Right cardiac atrium (tissue), 5 donors: ENCODE results near the gene AMFR. TPM values are rescaled to one million over a fixed set of nuclear protein-coding genes. Genes with fewer than 3 reads are reported as not detected.
"Not testable (repeated sequence)": the region's sequence is repeated elsewhere in the genome, so short reads cannot be mapped to it uniquely, and the experiment has no call there.

Experiments used
- ATAC-seq, 2 donors: fragments of 200-7000 bp; cut with Tn5 transposase; one replicate each; pipeline versions ENCODE4 v1.8.0 to v1.9.1; 2020; ENCODE audit warnings: moderate library complexity in 2 of 2, mild to moderate bottlenecking in 1 of 2
- DNase-seq, 3 donors: peaks; one replicate each; pipeline ENCODE4 v3.0.0-alpha.2; 2020
- H3K27ac ChIP-seq: one replicate; pipeline ENCODE4 v1.5.1; 2013; ENCODE audit warnings: mild to moderate bottlenecking, low read length, control low read depth, moderate library complexity
- H3K27me3 ChIP-seq: one replicate; pipeline ENCODE4 v1.6.1; 2013; ENCODE audit not compliant: control insufficient read depth, insufficient read depth
- H3K4me1 ChIP-seq: one replicate; pipeline ENCODE4 v1.6.1; 2013; ENCODE audit warnings: low read length; ENCODE audit not compliant: control insufficient read depth, insufficient read depth
- H3K4me3 ChIP-seq: one replicate; pipeline ENCODE4 v1.5.1; 2013; ENCODE audit warnings: low read length, control low read depth
- H3K9me3 ChIP-seq: one replicate; pipeline ENCODE4 v1.6.1; 2013; ENCODE audit warnings: low read length; ENCODE audit not compliant: control insufficient read depth
- WGBS: extraction: QIAGEN DNeasy Blood & Tissue Kit; methylation state at CpG from one replicate; pipeline ENCODE4 v1.1.7; 2013; 5-methylcytosine and 5-hydroxymethylcytosine counted together
- intact Hi-C, 4 donors: fragments of 100-400 bp; cut with DNase I; formaldehyde crosslinking; loops; one replicate each; pipeline versions ENCODE4 v1.11.0 to v1.14.0; 2022 to 2023
- polyA plus RNA-seq: library from polyadenylated mRNA; stranded (reverse); fragments of 200-250 nt; gene quantifications from one replicate; pipeline ENCODE4 v1.2.3, GENCODE V29; 2013
- total RNA-seq, 4 donors: library from RNA; stranded (reverse); fragmentation: NEBNext Ultra II Directional; extraction: Animal tissue kit (Norgen Biotek cat#: 25700); gene quantifications; one replicate each; pipeline ENCODE4 v1.2.1, GENCODE V29; 2021
- donor health status: healthy with polysubstance abuse.
- donor health status: DM: no; HTN: yes; CAD: no.
- donor health status: DM: no; HTN: no; CAD: no.
- donor health status: DM: no; HTN: yes; CAD: no; lungs with severe emphysema.
- donor health status: DM: yes; HTN: yes; CAD: no.

The AMFR gene
- total and polyA plus RNA-seq, 5 donors, result 52.3 to 103 (median 89.5) TPM

DNA sequence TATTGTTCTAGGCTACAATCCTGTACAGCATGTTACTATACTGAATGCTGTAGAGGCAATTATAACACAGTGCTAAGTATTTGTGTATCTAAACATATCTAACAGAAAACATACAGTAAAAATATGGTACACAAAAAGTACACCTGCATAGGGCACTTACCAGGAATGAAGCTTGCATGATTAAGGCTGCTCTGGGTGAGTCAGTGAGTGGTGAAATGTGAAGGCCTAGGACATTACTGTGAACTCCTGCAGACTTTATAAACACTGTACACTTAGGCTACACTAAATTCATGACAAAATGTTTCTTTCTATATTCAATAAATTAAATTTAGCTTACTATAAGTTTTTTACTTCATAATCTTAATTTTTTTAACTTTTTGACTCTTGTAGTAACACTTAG, 37.1 kb downstream of the AMFR start:
- Histone ChIP-seq H3K27ac (no peak overlapping the region), H3K4me1 (no peaks in the 10 kb centered on the region), H3K27me3 (no peaks in the 10 kb centered on the region), H3K4me3 (no peak overlapping the region), H3K9me3 (no peaks in the 10 kb centered on the region)
- DNase-seq (no peak), ATAC-seq (no peak)
- intact Hi-C loops, result no loop called here

GRCh38 chr16:56387396-56387795, 37.9 kb downstream of the AMFR start:
- WGBS, result 91% methylated on average over 3 of the region's 3 CpGs

DNA sequence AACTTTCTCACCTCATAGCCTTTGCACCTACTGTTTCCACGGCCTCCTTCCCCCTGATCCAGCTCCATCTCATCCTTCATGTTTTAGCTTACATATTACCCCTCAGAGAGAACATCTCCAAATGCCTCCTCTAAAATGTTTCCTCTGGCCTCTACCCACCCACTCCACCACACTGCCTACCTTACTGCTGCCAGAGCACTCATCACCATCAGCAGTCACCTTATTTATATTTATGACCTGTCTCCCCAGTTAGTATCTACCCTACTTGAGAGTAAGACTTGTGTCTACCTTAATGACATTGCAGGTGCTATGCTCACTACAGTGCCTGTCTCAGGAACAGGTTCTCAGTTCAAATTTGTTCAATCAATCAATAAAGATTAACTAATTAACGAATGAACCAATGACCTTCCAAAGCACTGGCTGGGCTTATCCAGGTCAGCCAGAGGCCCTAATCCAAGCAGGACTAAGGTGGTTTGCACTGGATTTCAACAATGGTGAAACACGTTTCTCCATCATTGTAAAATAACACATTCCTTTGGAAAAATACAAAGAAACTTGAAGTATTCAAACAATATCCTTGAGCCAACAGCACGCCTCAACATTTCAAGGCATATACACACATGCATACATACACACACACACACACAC, 41.1 kb downstream of the AMFR start:
- intact Hi-C loops, result no loop called here
- whole genome bisulfite sequencing, result 93% methylated on average over 4 of the region's 4 CpGs
- ATAC-seq, result no peak
- Histone ChIP-seq H3K27ac (no peak overlapping the region), H3K4me1 (no peaks in the 10 kb centered on the region), H3K27me3 (no peaks in the 10 kb centered on the region), H3K9me3 (no peaks in the 10 kb centered on the region), H3K4me3 (no peak overlapping the region)
- DNase-seq, result no peak

More at GRCh38 chr16:56387396-56387795, 37.9 kb downstream of the AMFR start:
- Histone ChIP-seq H3K9me3 (no peaks in the 10 kb centered on the region), H3K4me3 (no peak overlapping the region), H3K27me3 (no peaks in the 10 kb centered on the region), H3K27ac (no peak overlapping the region), H3K4me1 (no peaks in the 10 kb centered on the region)
- intact Hi-C loops, result no loop called here
- ATAC-seq, result no peak
- no peak for DNase-seq

DNA sequence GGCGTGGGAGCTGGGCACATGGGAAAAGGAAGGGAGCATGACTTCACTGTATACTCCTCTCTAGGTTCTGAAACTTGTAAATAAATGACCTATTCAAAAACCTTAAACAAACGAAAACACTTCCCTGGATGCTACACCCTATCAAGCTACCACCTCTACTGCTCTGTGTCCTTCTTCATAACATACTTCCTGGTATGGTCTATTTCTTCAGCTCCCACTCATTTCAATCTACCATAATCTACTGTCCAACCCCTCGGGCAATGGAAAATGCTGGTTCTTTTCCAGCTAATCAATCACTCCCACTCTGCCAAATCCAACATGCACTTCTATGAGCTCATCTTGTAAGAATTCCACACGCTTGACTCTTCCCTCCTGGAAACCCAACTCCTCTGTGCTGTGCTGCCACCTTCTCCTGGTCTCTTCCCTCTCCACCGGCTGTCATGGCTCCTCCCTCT, 42.4 kb downstream of the AMFR start:
- intact Hi-C loops, result no loop called here
- no peak overlapping the region for H3K4me3 ChIP-seq
- no peaks in the 10 kb centered on the region for H3K9me3 ChIP-seq
- H3K27me3 ChIP-seq, result no peaks in the 10 kb centered on the region
- H3K27ac ChIP-seq, result no peak overlapping the region
- H3K4me1 ChIP-seq, result no peaks in the 10 kb centered on the region
- whole genome bisulfite sequencing, result 72% methylated on average over 5 of the region's 5 CpGs
- DNase-seq, result no peak
- ATAC-seq, result no peak

DNA sequence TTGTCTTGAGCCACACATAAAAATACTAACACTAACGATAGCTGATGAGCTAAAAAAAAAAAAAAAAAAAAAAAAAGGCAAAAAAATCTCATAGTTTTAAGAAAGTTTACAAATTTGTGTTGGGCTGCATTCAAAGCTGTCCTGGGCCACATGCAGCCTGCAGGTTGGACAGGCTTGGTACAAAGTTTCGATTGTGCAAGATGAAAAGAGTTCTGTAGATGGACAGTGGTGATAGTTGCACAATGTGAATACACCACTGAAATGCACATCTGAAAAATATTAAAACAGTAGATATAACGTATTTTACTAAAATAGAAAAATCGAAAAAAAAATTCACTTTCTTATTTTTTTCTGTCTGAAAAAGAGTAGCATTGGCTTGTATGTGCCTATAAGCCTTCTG, 42.9 kb downstream of the AMFR start:
- intact Hi-C loops, result no loop called here
- WGBS, result 98% methylated on average over 4 of the region's 4 CpGs
- no peak overlapping the region for H3K4me3 ChIP-seq

DNA sequence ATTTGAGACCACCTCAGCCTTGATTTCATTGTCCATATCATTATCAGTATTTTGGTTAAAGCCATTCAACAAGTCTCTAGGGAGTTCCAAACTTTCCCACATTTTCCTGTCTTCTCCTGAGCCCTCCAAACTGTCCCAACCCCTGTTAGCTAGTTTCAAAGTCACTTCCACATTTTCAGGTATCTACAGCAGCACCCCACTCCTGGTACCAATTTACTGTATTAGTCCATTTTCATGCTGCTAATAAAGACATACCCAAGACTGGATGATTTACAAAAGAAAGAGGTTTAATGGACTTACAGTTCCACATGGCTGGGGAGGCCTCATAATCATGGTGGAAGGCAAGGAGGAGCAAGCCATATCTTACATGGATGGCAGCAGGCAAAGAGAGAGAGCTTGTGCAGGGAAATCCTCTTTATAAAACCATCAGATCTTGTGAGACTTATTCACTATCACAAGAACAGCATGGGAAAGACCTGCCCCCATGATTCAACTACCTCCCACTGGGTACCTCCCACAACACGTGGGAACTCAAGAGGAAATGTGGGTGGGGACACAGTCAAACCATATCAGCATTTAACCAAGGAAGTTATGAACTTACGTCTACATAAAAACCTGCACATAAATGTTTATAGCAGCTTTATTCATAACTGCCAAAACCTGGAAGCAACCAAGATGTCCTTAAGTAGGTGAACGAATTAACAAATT, 44.4 kb downstream of the AMFR start:
- intact Hi-C loops, H3K27ac ChIP-seq, H3K4me1 ChIP-seq, H3K27me3 ChIP-seq, DNase-seq, ATAC-seq, H3K9me3 ChIP-seq, H3K4me3 ChIP-seq: not testable (repeated sequence)
- 97% methylated on average over 3 of the region's 3 CpGs for WGBS

More for the DNA sequence above, 42.9 kb downstream of the AMFR start:
- ATAC-seq, result no peak
- H3K9me3 ChIP-seq, result no peaks in the 10 kb centered on the region
- H3K4me1 ChIP-seq, result no peaks in the 10 kb centered on the region
- no peaks in the 10 kb centered on the region for H3K27me3 ChIP-seq
- no peak for DNase-seq
- no peak overlapping the region for H3K27ac ChIP-seq

DNA sequence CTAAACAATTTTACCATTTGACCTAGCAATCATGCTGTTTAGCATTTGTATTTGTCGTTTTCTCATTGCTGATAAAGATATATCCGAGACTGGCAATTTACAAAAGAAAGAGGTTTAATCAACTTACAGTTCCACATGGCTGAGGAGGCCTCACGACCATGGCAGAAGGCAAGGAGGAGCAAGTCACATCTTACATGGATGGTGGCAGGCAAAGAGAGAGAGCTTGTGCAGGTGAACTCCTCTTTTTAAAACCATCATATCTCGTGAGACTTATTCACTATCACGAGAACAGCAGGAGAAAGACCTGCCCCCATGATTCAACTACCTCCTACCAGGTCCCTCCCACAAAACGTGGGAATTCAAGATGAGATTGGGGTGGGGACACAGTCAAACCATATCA, 46.3 kb downstream of the AMFR start:
- intact Hi-C loops, H3K4me3 ChIP-seq, DNase-seq, H3K4me1 ChIP-seq, ATAC-seq, H3K9me3 ChIP-seq, H3K27ac ChIP-seq, H3K27me3 ChIP-seq: not testable (repeated sequence)
- 87% methylated on average over 6 of the region's 6 CpGs for WGBS

DNA sequence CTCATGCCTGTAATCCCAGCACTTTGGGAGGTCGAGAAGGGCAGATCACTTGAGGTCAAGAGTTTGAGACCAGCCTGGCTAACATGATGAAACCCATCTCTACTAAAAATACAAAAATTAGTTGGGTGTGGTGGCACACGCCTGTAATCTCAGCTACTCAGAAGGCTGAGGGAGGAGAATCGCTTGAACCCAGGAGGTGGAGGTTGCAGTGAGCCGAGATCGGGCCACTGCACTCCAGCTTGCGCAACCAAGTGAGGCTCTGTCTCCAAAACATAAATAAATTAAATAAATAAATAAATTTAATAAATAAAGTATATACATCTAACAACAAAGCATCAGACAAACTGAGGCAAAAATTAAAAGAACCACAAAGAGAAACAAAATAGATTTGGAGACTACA, 49.6 kb downstream of the AMFR start:
- H3K4me3 ChIP-seq, H3K4me1 ChIP-seq, intact Hi-C loops, H3K27ac ChIP-seq, ATAC-seq, H3K9me3 ChIP-seq, DNase-seq, H3K27me3 ChIP-seq: not testable (repeated sequence)
- WGBS, result 94% methylated on average over 6 of the region's 6 CpGs

DNA sequence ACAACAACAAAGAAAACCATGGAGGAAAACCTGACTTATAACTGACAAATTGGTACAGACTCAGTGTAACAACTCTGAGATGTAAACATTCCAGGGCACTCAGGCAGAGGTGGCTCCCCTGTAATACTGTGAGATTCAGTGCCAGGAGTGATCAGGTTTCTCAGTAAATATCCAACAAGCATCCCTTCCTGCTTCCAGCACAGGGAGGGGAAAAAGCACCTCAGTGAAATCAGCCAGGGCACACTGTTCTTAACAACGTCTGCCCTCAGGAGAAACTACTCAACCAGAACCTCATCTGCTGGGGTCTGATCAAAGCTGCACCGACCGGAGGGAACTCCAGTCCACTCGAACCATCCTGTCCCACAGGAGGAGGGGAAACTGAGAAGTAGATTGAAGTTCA, 52.3 kb downstream of the AMFR start:
- ATAC-seq (no peak), DNase-seq (no peak)
- 85% methylated on average over 4 of the region's 4 CpGs for WGBS
- Histone ChIP-seq H3K27me3 (no peaks in the 10 kb centered on the region), H3K27ac (no peak overlapping the region), H3K4me1 (peaks cover 8% of the 10 kb centered on the region), H3K4me3 (no peak overlapping the region), H3K9me3 (no peaks in the 10 kb centered on the region)
- intact Hi-C loops, result no loop called here

GRCh38 chr16:56372013-56372634, 53.2 kb downstream of the AMFR start:
- Histone ChIP-seq H3K27ac (no peak overlapping the region), H3K4me3 (no peak overlapping the region), H3K4me1 (peaks cover 8% of the 10 kb centered on the region), H3K27me3 (no peaks in the 10 kb centered on the region), H3K9me3 (no peaks in the 10 kb centered on the region)
- DNase-seq, result no peak
- 91% methylated on average over 7 of the region's 7 CpGs for WGBS
- intact Hi-C loops, result no loop called here
- no peak for ATAC-seq

DNA sequence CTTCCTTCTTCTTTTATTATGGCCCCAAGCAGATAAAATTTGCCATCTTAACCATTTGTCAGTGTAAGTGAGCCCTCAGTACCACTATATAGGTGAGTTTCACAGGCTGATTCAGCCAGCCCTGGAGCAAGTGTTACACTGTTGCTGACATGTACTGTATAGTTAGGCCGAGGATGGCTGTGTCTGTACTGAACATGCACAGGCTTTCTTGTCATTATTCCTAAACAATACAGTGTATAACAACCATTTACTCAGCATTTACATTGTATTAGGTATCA, 53.7 kb downstream of the AMFR start:
- DNase-seq, result no peak
- intact Hi-C loops, result no loop called here
- Histone ChIP-seq H3K4me3 (no peak overlapping the region), H3K4me1 (peaks cover 8% of the 10 kb centered on the region), H3K9me3 (no peaks in the 10 kb centered on the region), H3K27ac (no peak overlapping the region), H3K27me3 (no peaks in the 10 kb centered on the region)
- WGBS, result 78% methylated on average over 1 of the region's 1 CpG
- peak in 1 of 2 donors; percentile 27 for ATAC-seq
